Transverse colon (tissue), 4 donors: ENCODE data around the gene FOXP4.

ENCODE experiments used
- CTCF ChIP-seq, 5 experiments: fragments of 200-600 bp in 3 of 5; fragments of 450-650 bp in 2 of 5; sonication (generic) in 3 of 5; IDR thresholded peaks; 1 replicate in 2 of 5; 2 replicates in 3 of 5; pipeline ENCODE4 v1.5.1; 2016 to 2017; ENCODE audit warnings: antibody characterized with exemption in 5 of 5, inconsistent platforms in 3 of 5, mild to moderate bottlenecking in 2 of 5, moderate library complexity in 1 of 5
- EP300 ChIP-seq: sonication (generic); formaldehyde crosslinking; IDR thresholded peaks from one replicate; pipeline ENCODE4 v1.6.1; 2017; ENCODE audit warnings: antibody characterized with exemption, low read depth
- POLR2AphosphoS5 ChIP-seq, 3 donors: sonication (generic); formaldehyde crosslinking; IDR thresholded peaks; one replicate each; pipeline ENCODE4 v1.6.1; 2016; ENCODE audit warnings: antibody characterized with exemption in 3 of 3

GRCh38 chr6:41623330-41623729 is 77.1 kb downstream of the FOXP4 start:
- TF ChIP-seq CTCF (IDR thresholded peaks at IDR 0.05) (no peak), EP300 (no peak), POLR2AphosphoS5 (IDR thresholded peaks at IDR 0.05) (no peak)
